ENCODE data around the gene SMARCA5.

Gene SMARCA5

GRCh38 chr4:143486314-143486713 lies 27.2 kb upstream of the SMARCA5 start:
- H3K36me3 ChIP-seq, result no peaks in the 10 kb centered on the region
- no peak overlapping the region for H3K27ac ChIP-seq
- H3K9me3 ChIP-seq (ENCODE audit: severe bottlenecking), result no peaks in the 10 kb centered on the region
- H3K4me3 ChIP-seq (ENCODE audit: low read depth, low read length), result no peak overlapping the region
- no peak for DNase-seq
- no peaks in the 10 kb centered on the region for H3K27me3 ChIP-seq (ENCODE audit: insufficient read depth, low read depth, severe bottlenecking)
- TF ChIP-seq, protein P1, sequence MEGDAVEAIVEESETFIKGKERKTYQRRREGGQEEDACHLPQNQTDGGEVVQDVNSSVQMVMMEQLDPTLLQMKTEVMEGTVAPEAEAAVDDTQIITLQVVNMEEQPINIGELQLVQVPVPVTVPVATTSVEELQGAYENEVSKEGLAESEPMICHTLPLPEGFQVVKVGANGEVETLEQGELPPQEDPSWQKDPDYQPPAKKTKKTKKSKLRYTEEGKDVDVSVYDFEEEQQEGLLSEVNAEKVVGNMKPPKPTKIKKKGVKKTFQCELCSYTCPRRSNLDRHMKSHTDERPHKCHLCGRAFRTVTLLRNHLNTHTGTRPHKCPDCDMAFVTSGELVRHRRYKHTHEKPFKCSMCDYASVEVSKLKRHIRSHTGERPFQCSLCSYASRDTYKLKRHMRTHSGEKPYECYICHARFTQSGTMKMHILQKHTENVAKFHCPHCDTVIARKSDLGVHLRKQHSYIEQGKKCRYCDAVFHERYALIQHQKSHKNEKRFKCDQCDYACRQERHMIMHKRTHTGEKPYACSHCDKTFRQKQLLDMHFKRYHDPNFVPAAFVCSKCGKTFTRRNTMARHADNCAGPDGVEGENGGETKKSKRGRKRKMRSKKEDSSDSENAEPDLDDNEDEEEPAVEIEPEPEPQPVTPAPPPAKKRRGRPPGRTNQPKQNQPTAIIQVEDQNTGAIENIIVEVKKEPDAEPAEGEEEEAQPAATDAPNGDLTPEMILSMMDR (IDR thresholded peaks at IDR 0.05; ENCODE audit: low read depth, low read length), result no peak

- no peaks in the 10 kb centered on the region for H3K9me3 ChIP-seq (ENCODE audit: severe bottlenecking)
- no peak overlapping the region for H3K27ac ChIP-seq
- no peak for DNase-seq
- H3K27me3 ChIP-seq (ENCODE audit: insufficient read depth, low read depth, severe bottlenecking), result no peaks in the 10 kb centered on the region
- H3K4me3 ChIP-seq (ENCODE audit: low read depth, low read length), result no peak overlapping the region
- TF ChIP-seq, protein P1 (IDR thresholded peaks at IDR 0.05; ENCODE audit: low read depth, low read length), result no peak
- H3K36me3 ChIP-seq, result no peaks in the 10 kb centered on the region
Measured at GRCh38 chr4:143488687-143489086, 24.8 kb upstream of the SMARCA5 start.

GRCh38 chr4:143489106-143489505 lies 24.4 kb upstream of the SMARCA5 start:
- TF ChIP-seq, protein P1 (IDR thresholded peaks at IDR 0.05; ENCODE audit: low read depth, low read length), result no peak
- no peak for DNase-seq
- H3K36me3 ChIP-seq, result no peaks in the 10 kb centered on the region
- H3K9me3 ChIP-seq (ENCODE audit: severe bottlenecking), result no peaks in the 10 kb centered on the region
- no peak overlapping the region for H3K27ac ChIP-seq
- no peak overlapping the region for H3K4me3 ChIP-seq (ENCODE audit: low read depth, low read length)
- H3K27me3 ChIP-seq (ENCODE audit: insufficient read depth, low read depth, severe bottlenecking), result no peaks in the 10 kb centered on the region

DNA sequence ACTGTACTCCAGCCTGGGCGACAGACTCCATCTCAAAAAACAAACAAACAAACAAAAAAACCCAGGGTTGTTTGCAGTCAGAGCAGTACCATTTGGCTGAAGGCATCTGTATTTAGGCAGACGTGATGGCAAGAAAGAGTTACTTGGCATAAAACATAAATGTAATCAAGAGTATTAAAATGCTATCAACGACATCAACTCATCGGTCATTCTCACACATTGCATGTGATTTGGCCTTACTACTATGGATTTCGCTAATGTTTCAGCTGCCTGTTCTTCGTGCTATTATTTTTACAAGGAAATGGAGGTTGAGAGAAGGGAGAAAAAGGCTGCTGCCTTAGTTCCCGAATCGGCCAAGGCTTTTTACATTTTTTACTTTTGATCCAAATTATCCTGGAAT lies 15.5 kb upstream of the SMARCA5 start:
- no peaks in the 10 kb centered on the region for H3K36me3 ChIP-seq
- TF ChIP-seq, protein P1 (IDR thresholded peaks at IDR 0.05; ENCODE audit: low read depth, low read length), result no peak
- H3K27ac ChIP-seq, result no peak overlapping the region
- no peak for DNase-seq
- H3K27me3 ChIP-seq (ENCODE audit: insufficient read depth, low read depth, severe bottlenecking), result no peaks in the 10 kb centered on the region
- H3K4me3 ChIP-seq (ENCODE audit: low read depth, low read length), result no peak overlapping the region
- no peaks in the 10 kb centered on the region for H3K9me3 ChIP-seq (ENCODE audit: severe bottlenecking)

- Histone ChIP-seq H3K27me3 (ENCODE audit: insufficient read depth, low read depth, severe bottlenecking) (no peaks in the 10 kb centered on the region), H3K36me3 (no peaks in the 10 kb centered on the region), H3K9me3 (ENCODE audit: severe bottlenecking) (no peaks in the 10 kb centered on the region), H3K27ac (no peak overlapping the region), H3K4me3 (ENCODE audit: low read depth, low read length) (no peak overlapping the region)
- no peak for DNase-seq
- TF ChIP-seq, protein P1 (IDR thresholded peaks at IDR 0.05; ENCODE audit: low read depth, low read length), result no peak
Measured at GRCh38 chr4:143502231-143502630, 11.3 kb upstream of the SMARCA5 start.

GRCh38 chr4:143506031-143506430 lies 7.5 kb upstream of the SMARCA5 start:
- H3K4me3 ChIP-seq (ENCODE audit: low read depth, low read length), result no peak overlapping the region
- H3K36me3 ChIP-seq, result no peaks in the 10 kb centered on the region
- no peaks in the 10 kb centered on the region for H3K27me3 ChIP-seq (ENCODE audit: insufficient read depth, low read depth, severe bottlenecking)
- no peak overlapping the region for H3K27ac ChIP-seq
- no peak for DNase-seq
- no peaks in the 10 kb centered on the region for H3K9me3 ChIP-seq (ENCODE audit: severe bottlenecking)
- TF ChIP-seq, protein P1 (IDR thresholded peaks at IDR 0.05; ENCODE audit: low read depth, low read length), result no peak

Measured in WERI-Rb-1 (cell line).